ENCODE results near the gene TRMT6. TPM values are rescaled to one million over a fixed set of nuclear protein-coding genes. Genes with fewer than 3 reads are reported as not detected.

The TRMT6 gene
- total RNA-seq, 2 donors from 2014 or later: 11.6 to 13.1 TPM

- peaks cover 22% of the 10 kb centered on the region for H3K36me3 ChIP-seq
- TF ChIP-seq CTCF (IDR thresholded peaks at IDR 0.05): no peak
These were observed 25.4 kb upstream of the TRMT6 start for GRCh38 chr20:5975778-5976177.

GRCh38 chr20:5974531-5974930, 24.2 kb upstream of the TRMT6 start:
- H3K27me3 ChIP-seq: no peaks in the 10 kb centered on the region
- H3K36me3 ChIP-seq: peaks cover 22% of the 10 kb centered on the region
- no peaks in the 10 kb centered on the region for H3K9me3 ChIP-seq
- TF ChIP-seq CTCF (IDR thresholded peaks at IDR 0.05): no peak
- no peaks in the 10 kb centered on the region for H3K4me1 ChIP-seq
- DNase-seq (ENCODE audit: low spot score): no peak
- H3K4me3 ChIP-seq: no peak overlapping the region
- no peak overlapping the region for H3K27ac ChIP-seq

More at GRCh38 chr20:5975778-5976177, 25.4 kb upstream of the TRMT6 start:
- Histone ChIP-seq H3K4me3 (no peak overlapping the region), H3K4me1 (no peaks in the 10 kb centered on the region), H3K27me3 (no peaks in the 10 kb centered on the region), H3K9me3 (no peaks in the 10 kb centered on the region), H3K27ac (no peak overlapping the region)
- no peak for DNase-seq (ENCODE audit: low spot score)

- H3K27ac ChIP-seq: no peak overlapping the region
- DNase-seq (ENCODE audit: low spot score): no peak
- no peaks in the 10 kb centered on the region for H3K9me3 ChIP-seq
- TF ChIP-seq CTCF (IDR thresholded peaks at IDR 0.05): no peak
- H3K4me1 ChIP-seq: no peaks in the 10 kb centered on the region
- H3K27me3 ChIP-seq: no peaks in the 10 kb centered on the region
- H3K4me3 ChIP-seq: no peak overlapping the region
- peaks cover 18% of the 10 kb centered on the region for H3K36me3 ChIP-seq
These were observed 23.6 kb upstream of the TRMT6 start for GRCh38 chr20:5973971-5974370.

GRCh38 chr20:5973172-5973571, 22.8 kb upstream of the TRMT6 start:
- no peak overlapping the region for H3K4me3 ChIP-seq
- H3K36me3 ChIP-seq: peaks cover 10% of the 10 kb centered on the region
- H3K27ac ChIP-seq: no peak overlapping the region
- H3K9me3 ChIP-seq: no peaks in the 10 kb centered on the region
- H3K4me1 ChIP-seq: no peaks in the 10 kb centered on the region
- TF ChIP-seq CTCF (IDR thresholded peaks at IDR 0.05): no peak
- DNase-seq (ENCODE audit: low spot score): no peak
- no peaks in the 10 kb centered on the region for H3K27me3 ChIP-seq

- Histone ChIP-seq H3K4me3 (no peak overlapping the region), H3K36me3 (peaks cover 5% of the 10 kb centered on the region), H3K9me3 (no peaks in the 10 kb centered on the region), H3K4me1 (no peaks in the 10 kb centered on the region), H3K27ac (no peak overlapping the region), H3K27me3 (no peaks in the 10 kb centered on the region)
- no peak for DNase-seq (ENCODE audit: low spot score)
- TF ChIP-seq CTCF (IDR thresholded peaks at IDR 0.05): no peak
These were observed 20.9 kb upstream of the TRMT6 start for GRCh38 chr20:5971203-5971602.

- Histone ChIP-seq H3K4me3 (no peak overlapping the region), H3K4me1 (no peaks in the 10 kb centered on the region), H3K27ac (no peak overlapping the region), H3K36me3 (peaks cover 5% of the 10 kb centered on the region), H3K9me3 (no peaks in the 10 kb centered on the region), H3K27me3 (no peaks in the 10 kb centered on the region)
- no peak for TF ChIP-seq CTCF (IDR thresholded peaks at IDR 0.05)
- DNase-seq (ENCODE audit: low spot score): no peak
These were observed 20.0 kb upstream of the TRMT6 start for GRCh38 chr20:5970381-5970780.

Data from right atrium auricular region (tissue), 2 donors.